ENCODE measurements around the gene ATRIP. TPM values are rescaled to one million over a fixed set of nuclear protein-coding genes. Genes with fewer than 3 reads are reported as not detected.

Gene ATRIP
- total RNA-seq, 1 donor: 7.8 TPM

DNA sequence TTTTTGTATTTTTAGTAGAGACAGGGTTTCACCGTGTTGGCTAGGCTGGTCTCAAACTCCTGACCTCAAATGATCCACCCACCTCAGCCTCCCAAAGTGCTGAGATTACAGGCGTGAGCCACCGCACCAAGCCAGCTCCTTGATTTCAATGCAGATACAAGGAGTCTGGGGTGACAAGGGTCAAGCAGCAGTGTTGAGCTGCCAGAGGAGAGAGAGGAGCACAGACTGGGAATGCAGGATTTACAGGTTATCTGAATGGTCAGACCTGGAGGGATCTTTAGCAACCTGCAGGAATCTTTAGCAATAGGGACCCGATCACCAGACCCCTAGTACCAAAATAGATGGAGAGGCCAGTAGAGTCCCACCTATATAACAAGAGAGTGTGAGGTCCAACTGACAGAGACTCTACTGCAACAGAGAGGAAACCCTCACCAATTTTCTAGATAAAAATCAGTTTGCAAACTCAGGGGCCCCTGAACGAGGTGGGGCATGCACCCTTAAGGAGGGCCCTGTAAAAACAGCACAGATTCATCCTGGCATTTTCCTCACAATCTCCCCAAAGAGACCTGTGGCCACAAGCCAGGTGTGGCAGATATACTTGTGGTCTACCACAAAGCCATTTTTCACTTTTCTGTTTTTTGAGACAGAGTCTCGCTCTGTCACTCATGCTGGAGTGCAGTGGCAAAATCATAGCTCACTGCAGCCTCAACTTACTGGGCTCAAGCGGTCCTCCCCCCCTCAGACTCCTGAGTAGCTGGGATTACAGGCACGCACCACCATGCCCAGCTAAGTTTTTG lies 68.1 kb downstream of the ATRIP start:
- no peak for TF ChIP-seq CTCF (IDR thresholded peaks at IDR 0.05; ENCODE audit: insufficient read depth, low read depth, low read length)
- H3K4me3 ChIP-seq (ENCODE audit: low read depth, low read length): no peak overlapping the region
- DNase-seq (ENCODE audit: low read depth): no peak

Other genes with a start within 250 kb of the ATRIP start
- not detected in 2 replicates for gene CAMP, start 223.2 kb upstream of the ATRIP start, total RNA-seq
- 3.9 and 4.7 TPM in 2 replicates for gene ZNF589, start 205.6 kb upstream of the ATRIP start, total RNA-seq
- 21.6 and 25.9 TPM in 2 replicates for gene NME6, start 145.4 kb upstream of the ATRIP start, total RNA-seq
- gene SPINK8, start 113.1 kb upstream of the ATRIP start, total RNA-seq: not detected in 2 replicates
- gene FBXW12, start 74.5 kb upstream of the ATRIP start, total RNA-seq: not detected in 2 replicates
- gene PLXNB1, start 16.7 kb upstream of the ATRIP start, total RNA-seq: 26.1 and 35.0 TPM in 2 replicates
- 15.5 and 21.2 TPM in 2 replicates for gene CCDC51, start 6.6 kb upstream of the ATRIP start, total RNA-seq
- gene TMA7, start 6.5 kb upstream of the ATRIP start, total RNA-seq: 186 and 216 TPM in 2 replicates
- 113 and 121 TPM in 2 replicates for gene SHISA5, start 57.4 kb downstream of the ATRIP start, total RNA-seq
- 18.1 and 22.5 TPM in 2 replicates for gene PFKFB4, start 110.1 kb downstream of the ATRIP start, total RNA-seq
- 6.0 and 11.9 TPM in 2 replicates for gene UCN2, start 117.0 kb downstream of the ATRIP start, total RNA-seq
- 79.0 and 140 TPM in 2 replicates for gene COL7A1, start 148.6 kb downstream of the ATRIP start, total RNA-seq
- gene UQCRC1, start 162.9 kb downstream of the ATRIP start, total RNA-seq: 405 and 418 TPM in 2 replicates
- not detected in 2 replicates for gene TMEM89, start 175.0 kb downstream of the ATRIP start, total RNA-seq
- gene SLC26A6, start 188.7 kb downstream of the ATRIP start, total RNA-seq: 34.8 and 45.8 TPM in 2 replicates
- 1.6 and 1.7 TPM in 2 replicates for gene CELSR3, start 216.1 kb downstream of the ATRIP start, total RNA-seq
- gene NCKIPSD, start 239.2 kb downstream of the ATRIP start, total RNA-seq: 17.7 and 23.3 TPM in 2 replicates